HL-60/S4 treated with retinoic acid at 250 ng/mL for 4 days and 3 days (cell line): ENCODE measurements around the gene RERE.
"Not testable (repeated sequence)": the region's sequence is repeated elsewhere in the genome, so short reads cannot be mapped to it uniquely, and the experiment has no call there.

ENCODE experiments used
- in situ Hi-C: fragments of 300-500 bp; cut with MboI; formaldehyde crosslinking; loops from 2 replicates; pipeline ENCODE4 v1.7.0; 2022; ENCODE audit warnings: low sequenced_read_pairs

The RERE gene

DNA sequence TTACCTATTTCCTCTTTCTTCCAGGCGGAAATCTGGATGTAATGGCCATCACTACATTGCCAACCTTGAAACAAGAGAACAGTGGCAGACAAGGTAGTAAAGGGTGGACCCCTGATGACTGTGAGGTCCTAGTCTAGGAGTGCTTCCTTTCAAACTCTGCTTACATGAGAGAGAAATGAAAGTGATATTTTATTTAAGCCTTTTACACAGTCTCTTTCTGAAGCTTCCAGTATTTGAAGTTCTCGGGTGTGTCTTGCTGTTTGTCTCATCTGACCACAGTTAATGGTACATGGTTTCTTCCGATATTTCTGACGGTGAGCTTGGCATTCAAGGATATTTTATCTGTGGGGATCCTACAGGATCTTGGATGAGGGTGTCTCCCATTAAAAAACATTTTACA, 284.3 kb downstream of the RERE start:
- in situ Hi-C loops = no loop called here

DNA sequence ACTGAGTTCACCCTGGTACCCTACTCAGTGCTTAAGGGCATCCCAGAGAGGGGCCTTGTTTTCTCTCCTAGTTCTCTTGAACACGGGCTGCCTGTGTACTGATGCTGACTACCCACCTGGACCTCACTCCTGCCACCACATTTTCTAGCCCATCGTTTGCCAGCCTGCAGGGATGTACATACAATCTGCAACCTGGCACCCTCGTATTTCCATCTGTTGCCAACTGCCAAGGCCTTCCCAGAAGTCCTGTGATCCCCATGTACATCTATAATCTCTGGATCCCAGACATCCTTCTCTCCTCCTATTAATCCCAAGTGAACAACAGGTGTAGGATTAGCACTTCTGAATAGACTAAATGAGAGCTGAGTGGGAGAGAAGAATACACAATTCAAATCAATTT, 287.5 kb downstream of the RERE start:
- in situ Hi-C loops = no loop called here

DNA sequence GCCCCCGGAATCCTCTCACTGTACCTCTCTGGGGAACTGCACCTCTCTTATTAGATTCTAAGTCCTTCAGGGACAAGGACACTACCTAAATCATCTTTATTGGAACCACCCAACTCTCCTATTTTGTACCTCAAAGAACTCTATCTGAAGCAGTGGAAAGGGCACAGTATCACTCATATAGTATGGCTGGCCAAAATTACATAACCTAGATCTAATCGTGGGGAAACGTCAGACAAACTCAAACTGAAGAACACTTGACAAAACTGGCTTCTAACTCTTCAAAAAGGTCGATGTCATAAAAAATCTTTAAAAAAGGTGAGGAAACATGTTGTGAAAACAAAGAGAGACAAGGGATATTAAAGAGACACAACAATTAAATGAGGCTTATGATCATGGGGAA, 289.5 kb downstream of the RERE start:
- in situ Hi-C loops = no loop called here

DNA sequence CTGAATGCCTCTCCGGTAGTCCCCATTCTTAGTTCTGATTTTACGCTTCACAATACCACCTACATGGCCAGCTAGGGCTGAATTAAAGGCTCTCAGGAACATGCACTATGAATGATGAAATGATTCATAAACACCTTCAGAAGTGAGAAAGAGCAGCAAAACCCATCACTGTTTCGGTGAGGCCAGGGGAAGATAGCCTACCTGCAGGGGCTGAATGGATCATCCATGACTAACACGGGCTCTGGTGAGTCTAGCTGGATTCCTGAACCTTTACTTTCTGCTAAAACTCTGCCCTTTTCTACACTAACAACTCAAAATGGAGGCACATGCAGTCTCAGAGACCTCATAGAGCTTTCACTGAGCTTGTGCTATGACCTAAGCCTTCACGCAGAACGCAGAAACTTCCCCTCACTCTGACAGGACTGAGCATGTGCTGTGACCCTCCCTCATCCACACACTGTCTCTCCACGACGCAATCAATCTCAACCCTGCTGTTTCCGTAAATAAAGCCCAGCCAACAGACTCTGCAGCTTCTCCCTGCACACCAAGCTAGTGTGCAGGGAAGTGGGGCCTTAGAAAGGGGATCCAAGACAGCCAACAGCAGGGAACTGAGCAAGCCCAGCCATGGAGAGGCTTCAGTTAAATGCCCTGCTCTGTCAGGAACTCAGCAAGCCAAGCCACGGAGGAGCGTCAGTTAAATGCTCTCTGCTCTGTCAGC, 291.7 kb downstream of the RERE start:
- in situ Hi-C loops = no loop called here

DNA sequence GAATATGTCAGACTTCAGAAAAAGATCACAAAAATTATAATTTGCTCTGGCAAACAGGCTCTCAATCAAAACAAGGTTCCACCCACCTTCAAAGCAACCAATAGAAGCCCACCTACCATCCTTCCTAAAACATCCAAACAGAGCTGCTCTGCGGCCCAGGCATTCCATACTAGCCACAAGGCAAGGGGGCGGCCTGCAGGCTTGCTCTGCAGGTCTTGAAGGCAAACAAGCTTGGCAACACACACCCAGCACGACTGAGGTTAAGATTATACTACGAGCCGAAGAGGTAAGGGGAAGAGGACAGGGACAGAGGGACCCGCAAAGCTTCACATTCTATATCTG, 292.3 kb downstream of the RERE start:
- in situ Hi-C loops = no loop called here

DNA sequence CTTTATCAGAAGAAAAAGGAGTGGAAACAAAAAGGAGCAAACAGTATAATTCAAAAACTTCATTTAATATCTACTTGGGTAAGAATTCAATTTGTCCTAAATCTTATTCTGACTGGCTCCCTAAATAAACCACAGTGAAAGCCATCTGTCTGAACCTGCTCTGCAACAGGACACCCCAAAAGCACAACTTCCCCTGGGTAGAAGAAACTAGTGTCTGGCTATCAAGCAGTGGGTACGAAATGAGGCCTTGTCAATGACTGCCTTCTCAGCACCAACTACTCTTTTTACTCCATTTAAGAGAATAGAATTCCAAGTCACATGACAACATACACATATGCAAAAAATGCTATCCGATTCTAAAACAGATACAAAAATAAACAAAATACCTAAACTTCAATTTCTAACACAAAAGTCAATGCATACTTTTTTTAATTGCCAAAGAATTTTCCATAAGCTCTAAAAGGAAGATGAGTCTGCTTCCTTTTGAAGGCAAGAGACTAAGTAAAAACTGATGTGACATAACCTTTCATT, 292.7 kb downstream of the RERE start:
- in situ Hi-C loops = no loop called here

DNA sequence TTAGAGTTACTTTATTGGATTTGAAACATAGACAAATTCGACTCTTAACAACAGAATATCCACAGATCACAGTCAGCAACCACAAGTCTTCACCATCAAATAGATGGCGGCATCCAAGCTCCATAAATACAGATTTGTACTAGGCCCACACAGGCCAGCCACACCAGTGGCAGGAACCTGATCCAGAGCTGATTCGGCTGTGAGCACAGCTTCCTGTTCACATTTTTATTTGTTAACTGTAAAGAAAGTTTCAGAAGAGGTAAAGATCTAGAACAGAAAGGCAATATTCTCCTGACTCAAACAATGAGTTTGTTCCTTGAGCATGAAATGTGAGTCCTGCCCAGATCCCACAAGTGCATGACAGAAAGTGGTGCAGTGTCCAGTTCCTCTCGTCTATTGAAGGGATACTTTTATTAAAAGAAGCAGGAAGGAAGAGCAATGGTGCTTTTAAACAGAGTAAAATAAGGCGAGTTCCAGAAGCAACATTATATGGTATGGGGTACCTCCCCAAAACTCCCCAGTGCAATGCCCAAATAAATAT, 293.7 kb downstream of the RERE start:
- in situ Hi-C loops = no loop called here

DNA sequence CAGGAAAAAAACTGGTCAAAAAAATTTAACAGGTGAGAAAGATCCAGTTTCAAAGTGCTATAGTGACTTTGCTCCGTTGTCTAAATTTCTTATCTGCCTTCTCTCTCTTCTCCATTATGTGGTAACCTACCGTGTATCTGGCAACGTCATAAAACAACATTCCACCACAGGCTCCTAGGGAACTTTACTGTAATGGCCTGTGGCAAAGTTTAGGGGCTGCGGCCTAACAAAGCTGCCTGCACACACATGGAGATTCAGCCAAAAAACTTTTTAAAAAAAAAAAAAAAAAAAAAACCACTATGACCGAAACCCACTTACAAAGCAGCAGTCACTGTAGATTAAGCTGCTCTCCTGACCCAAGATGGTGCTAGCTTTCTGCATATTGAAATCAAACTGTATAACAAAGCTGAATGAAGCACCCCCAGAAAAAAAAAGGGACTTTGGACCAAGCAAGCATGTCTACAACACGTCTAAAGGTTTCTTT, 296.9 kb downstream of the RERE start:
- in situ Hi-C loops = no loop called here

DNA sequence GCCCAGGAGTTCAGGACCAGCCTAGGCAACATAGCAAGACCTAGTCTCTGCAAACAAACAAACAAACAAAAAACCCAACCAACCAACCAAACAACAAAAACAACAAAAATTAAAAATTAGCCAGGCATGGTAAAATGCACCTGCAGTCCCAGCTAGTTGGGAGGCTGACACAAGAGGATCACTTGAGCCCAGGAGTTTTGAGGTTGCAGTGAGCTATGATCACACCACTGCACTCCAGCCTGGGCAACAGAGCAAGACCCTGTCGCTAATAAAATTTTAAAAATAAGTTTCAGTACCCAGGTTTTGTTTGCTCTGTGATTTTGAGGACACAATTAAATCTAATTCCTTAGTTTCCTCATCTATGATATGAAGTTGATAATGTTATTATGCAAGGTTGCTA, 298.3 kb downstream of the RERE start:
- in situ Hi-C loops = no loop called here

DNA sequence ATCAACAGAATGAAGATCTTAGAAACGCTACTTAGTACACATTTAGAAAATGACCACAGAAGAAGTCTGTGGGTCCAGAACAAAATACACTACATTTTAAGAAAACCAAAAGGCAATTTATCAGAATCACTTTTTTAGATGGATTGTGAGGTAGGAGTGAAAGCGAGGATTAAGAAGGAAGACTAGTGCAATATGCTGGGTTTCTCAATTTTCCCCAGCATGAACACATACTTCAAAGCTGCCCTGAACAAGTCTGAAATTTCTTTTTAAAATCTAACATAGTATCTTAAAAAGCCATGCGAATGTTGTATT, 299.0 kb downstream of the RERE start:
- in situ Hi-C loops = no loop called here

DNA sequence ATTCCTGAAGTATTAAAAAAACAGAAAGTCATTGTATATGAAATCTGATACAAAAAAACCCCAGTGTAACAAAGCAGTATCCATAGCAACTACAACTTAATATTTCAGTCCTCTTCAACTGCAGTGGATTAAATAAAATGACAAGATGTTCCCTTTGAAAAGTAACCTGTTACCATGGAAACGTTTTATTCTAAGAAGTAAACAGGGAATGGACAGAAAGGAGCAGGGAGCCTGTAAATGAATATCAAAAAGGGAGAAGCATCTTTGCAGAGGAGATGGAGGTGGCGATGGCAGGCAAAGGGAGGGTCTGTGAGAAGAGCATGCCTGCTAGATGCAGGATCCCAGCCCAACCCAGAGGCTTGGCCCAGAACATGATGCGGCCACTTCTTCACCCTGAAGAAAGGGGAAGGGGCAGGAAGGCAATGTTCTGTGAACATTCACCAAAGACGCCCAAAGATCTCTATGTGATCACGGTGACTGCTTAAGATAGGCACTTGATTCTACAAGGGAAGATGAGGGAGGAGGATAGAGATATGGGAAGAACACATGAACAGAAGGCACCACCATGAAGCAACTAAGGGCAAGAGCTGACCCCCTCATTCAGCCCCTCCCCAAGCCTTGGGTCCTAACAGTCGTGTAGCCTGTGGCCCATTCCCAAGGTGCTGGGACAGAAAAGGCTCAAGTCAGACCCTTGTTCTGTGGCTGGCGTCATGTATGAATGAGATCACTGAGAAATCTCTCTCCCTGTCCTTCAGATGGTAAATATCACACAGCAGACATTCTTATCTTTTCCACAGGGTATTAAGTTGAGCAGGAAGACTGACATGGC, 299.6 kb downstream of the RERE start:
- in situ Hi-C loops = no loop called here

DNA sequence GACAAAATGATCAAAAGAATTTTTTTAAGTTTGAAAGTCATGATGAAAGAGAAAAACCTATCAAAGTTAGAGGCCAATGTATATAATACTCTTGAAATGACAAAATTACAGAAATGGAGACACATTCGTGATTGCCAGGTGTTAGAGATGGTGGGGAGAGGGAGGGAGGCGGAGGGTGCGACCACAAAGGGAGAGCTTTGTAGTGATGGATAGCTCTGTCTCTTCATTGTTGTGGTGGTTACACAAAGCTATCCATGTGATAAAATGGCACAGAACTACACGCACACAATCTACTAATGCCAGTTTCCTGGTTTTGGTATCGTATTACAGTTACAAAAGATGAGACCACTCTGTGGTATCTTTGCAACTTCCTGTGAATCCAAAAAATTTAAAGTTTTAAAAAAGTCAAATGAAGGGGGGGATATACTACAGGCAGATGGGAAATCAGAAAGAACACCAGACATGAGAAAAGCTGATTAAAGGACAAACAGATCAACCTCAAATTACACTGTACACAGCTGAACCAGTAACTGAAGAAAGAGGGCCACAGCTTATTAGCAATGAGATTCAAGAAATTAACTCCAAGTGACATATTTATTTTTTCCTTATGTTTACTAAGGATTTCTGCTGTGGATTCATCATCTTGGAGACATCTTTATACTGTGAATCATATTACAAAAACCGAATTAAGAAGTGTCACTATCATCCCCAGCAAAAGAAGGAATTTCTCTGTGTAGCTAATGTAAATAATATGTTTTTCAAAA, 300.5 kb downstream of the RERE start:
- in situ Hi-C loops = no loop called here

DNA sequence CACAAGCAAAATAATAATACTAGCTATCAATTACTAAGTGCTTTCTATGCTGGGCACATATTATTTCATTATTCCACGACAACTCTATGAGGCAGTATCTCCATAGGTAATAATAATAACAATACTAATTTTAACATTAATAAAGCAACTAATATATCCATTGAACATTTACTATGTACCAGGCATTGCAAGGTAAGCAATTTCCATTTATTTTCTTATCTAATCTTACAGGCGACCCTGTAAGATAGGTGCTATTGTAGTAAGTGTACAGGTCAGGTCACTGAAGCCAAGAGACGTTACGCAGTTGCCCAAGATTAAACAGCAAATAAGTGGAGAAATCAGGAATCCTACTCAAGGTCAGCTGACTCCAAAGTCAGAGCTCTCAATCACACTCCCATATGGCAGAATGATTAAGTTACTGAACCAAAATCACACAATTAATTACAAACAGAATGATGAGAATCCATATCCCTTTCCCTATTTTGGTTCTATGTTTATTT, 301.1 kb downstream of the RERE start:
- in situ Hi-C loops = no loop called here

DNA sequence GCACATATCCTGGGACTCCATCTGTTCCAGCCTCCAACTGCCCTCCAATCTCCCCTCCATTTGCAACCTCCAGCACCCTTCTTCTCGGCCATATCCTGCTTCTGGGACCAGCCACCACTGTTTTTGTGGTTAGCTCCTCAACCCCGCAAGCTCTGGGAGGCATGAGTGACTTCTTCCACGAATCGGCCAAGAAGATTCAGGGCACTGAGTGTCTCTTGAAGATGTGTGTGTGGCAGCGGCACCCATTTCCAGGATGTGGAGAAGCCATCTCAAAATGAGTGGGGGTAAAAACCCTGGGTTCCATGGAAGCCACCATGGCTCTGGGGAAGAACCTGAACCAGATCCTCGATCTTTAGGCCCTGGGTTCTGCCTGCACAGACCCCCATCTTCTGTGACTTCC, 304.9 kb downstream of the RERE start:
- in situ Hi-C loops = no loop called here

DNA sequence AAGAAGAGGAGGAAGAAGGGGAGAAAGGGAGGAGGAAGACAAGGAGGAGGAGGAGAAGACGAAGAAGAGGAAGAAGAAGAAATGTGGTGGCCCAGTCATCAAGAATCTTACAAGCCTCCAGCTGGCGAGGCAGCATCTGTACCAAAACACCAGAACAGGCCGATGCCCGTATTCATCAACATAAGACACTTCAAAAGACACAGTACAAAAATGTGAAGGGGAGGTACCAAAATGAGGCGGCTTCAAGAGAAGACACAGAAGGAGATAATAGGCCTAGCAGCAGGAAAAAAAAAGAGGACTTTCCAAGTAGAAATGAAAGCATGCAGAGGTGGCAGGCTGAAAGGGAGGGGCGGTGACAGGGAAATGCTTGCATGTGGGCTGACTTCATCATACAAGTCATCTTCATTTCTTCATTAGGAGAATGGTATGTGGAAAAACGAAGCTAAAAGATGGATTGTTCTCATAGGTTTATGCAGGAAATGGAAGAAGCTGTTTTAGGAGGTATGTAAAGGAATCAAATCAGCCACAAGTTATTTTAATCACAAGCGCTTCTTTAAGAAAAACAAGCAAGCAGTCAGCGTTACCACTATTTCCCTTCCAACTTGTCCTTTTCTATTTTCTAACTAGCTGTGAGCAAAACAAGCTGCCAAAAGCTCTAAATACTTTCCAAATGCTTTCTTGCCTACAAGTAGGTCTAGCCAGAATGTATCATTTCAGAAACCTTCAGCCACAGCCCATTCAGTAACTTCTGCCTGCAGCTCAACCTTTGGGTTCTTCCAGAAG, 307.2 kb downstream of the RERE start:
- in situ Hi-C loops = no loop called here

DNA sequence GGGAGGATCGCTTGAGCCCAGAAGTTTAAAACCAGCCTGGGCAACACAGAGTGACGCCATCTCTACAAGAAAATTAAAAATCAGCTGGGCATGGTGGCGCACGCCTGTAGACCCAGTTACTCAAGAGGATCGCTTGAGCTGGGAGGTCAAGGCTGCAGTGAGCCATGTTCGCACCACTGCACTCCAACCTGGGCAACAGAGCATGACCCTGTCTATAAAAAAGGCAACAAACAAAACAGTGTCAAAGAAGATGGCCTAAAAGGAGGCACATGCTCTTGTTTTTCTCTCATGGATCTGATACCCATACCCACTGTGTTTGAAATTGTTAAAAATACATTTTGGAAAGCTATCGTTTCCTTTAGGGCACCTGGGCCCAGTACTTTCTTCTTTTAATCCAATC, 307.9 kb downstream of the RERE start:
- in situ Hi-C loops = no loop called here

DNA sequence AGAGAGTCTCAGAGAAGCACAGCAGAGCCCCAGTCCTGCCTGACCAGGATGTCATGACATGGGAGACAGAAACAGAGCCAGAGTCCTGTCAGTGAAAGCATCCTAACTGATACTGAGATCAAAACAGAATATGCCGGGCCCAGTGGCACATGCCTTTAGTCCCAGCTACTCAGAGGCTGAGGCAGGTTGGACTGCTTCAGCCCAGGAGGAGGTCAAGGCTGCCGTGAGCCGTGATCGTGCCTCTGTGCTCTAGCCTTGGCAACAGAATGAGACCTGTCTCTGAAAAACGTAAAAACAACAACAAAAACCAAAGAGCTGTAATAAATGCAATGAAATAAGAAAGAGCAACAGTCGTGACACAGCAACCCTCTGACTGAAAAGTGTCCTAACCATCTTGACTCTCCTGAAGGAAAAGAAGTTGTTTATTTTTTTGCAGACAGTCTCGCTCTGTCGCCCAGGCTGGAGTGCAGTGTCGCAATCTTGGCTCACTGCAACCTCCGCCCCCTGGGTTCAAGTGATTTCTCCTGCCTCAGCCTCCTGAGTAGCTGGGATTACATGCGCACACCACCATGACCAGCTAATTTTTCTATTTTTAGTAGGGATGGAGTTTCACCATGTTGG, 310.3 kb downstream of the RERE start:
- in situ Hi-C loops = no loop called here

DNA sequence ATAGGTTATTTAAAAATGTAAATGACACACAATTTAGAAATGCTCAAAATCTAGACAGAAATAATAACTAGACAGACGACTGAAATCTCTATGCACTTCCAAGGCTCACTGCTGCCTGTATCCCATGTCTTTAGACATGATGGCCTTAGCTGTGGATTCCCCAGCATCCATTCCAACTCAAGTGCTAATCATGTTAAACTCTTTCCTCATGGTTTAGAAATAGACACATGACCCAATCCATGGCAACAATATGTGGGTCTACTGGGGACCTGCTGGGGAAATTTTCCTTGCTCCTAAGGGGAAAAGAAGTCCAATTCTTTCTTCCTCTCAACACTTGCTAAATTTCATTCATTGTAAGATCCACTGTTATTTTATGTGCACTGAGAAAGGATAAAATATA, 311.0 kb downstream of the RERE start:
- in situ Hi-C loops = no loop called here

DNA sequence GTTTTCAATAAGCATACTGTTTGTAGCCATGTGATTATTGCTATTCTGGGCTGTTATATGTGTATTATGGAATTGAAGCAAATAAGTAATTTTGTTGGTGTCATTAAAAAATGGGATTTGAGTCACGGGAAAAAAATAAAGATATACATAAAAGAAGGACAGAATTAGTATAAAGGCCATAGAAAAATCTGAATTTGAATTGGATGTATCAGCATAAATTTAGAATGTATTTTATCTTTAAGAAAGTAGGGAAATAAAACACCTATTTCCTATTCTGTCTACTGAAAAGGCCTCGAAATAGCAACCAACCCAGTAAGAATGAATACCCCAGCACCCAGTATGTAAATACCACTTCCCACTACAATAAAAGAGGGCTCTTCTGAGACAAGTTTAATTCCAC, 313.6 kb downstream of the RERE start:
- in situ Hi-C loops = no loop called here

DNA sequence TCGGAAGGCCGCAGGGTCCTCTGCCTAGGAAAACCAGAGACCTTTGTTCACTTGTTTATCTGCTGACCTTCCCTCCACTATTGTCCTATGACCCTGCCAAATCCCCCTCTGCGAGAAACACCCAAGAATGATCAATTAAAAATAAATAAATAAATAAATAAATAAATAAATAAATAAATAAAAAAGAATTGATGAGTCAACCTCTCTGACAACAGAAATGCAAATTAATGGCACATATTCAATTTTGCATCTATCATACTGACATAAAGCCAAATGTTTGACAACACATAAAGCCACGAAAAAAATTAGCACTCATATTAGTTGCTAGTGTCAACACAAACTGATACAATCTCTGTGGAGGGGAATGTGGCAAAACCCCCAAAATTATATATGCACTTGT, 314.5 kb downstream of the RERE start:
- in situ Hi-C loops = not testable (repeated sequence)
